Prostate gland (tissue), 2 donors: ENCODE measurements around the gene PCDHGA5. TPM values are rescaled to one million over a fixed set of nuclear protein-coding genes. Genes with fewer than 3 reads are reported as not detected.

ENCODE experiments used
- total RNA-seq, 2 donors: library from RNA; depleted of rRNA; stranded (reverse); fragments of >200 nt; gene quantifications; one replicate each; pipeline ENCODE4 v1.1.0, GENCODE V29; 2016

The PCDHGA5 gene
- total RNA-seq, 2 donors from 2014 or later: 4.1 to 4.8 TPM

Other genes with a start within 250 kb of the PCDHGA5 start
- gene PCDHB4, start 242.3 kb upstream of the PCDHGA5 start, total RNA-seq: 1 to 10 TPM; 1.4 to 1.7 TPM
- gene PCDHB5, start 229.0 kb upstream of the PCDHGA5 start, total RNA-seq: 10 to 100 TPM in 1 of 2 donors, 1 to 10 TPM in 1; 5.3 to 11.3 TPM
- 1 to 10 TPM in 1 of 2 donors, under 1 TPM in 1; 0.87 to 2.6 TPM for gene PCDHB6, start 214.1 kb upstream of the PCDHGA5 start, total RNA-seq
- 1 to 10 TPM; 1.2 to 1.9 TPM for gene PCDHB7, start 191.5 kb upstream of the PCDHGA5 start, total RNA-seq
- gene PCDHB8, start 186.4 kb upstream of the PCDHGA5 start, total RNA-seq: 1 to 10 TPM in 1 of 2 donors, under 1 TPM in 1; 0.23 to 2.6 TPM
- gene PCDHB16, start 181.8 kb upstream of the PCDHGA5 start, total RNA-seq: 1 to 10 TPM in 1 of 2 donors, under 1 TPM in 1; 0.18 to 4.4 TPM
- 1 to 10 TPM; 1.0 to 4.2 TPM for gene PCDHB9, start 177.0 kb upstream of the PCDHGA5 start, total RNA-seq
- gene PCDHB10, start 171.8 kb upstream of the PCDHGA5 start, total RNA-seq: 1 to 10 TPM in 1 of 2 donors, under 1 TPM in 1; 0.96 to 3.5 TPM
- 1 to 10 TPM in 1 of 2 donors, under 1 TPM in 1; 0.41 to 2.6 TPM for gene PCDHB11, start 164.5 kb upstream of the PCDHGA5 start, total RNA-seq
- 1 to 10 TPM in 1 of 2 donors, under 1 TPM in 1; 0.32 to 4.3 TPM for gene PCDHB12, start 155.4 kb upstream of the PCDHGA5 start, total RNA-seq
- 1 to 10 TPM; 4.0 to 6.5 TPM for gene PCDHB13, start 150.2 kb upstream of the PCDHGA5 start, total RNA-seq
- gene PCDHB14, start 140.8 kb upstream of the PCDHGA5 start, total RNA-seq: 1 to 10 TPM; 4.6 to 6.7 TPM
- gene PCDHB15, start 118.8 kb upstream of the PCDHGA5 start, total RNA-seq: 10 to 100 TPM in 1 of 2 donors, under 1 TPM in 1; 0.82 to 12.4 TPM
- gene SLC25A2, start 60.1 kb upstream of the PCDHGA5 start, total RNA-seq: 1 to 10 TPM in 1 of 2 donors, under 1 TPM in 1; 0.23 to 4.4 TPM
- gene TAF7, start 43.4 kb upstream of the PCDHGA5 start, total RNA-seq: 10 to 100 TPM; 59.3 to 85.9 TPM
- 1 to 10 TPM in 1 of 2 donors, under 1 TPM in 1; 0.64 to 4.8 TPM for gene PCDHGA1, start 33.6 kb upstream of the PCDHGA5 start, total RNA-seq
- 10 to 100 TPM in 1 of 2 donors, 1 to 10 TPM in 1; 2.4 to 19.7 TPM for gene PCDHGA2, start 25.4 kb upstream of the PCDHGA5 start, total RNA-seq
- 10 to 100 TPM in 1 of 2 donors, 1 to 10 TPM in 1; 1.3 to 18.2 TPM for gene PCDHGA3, start 20.3 kb upstream of the PCDHGA5 start, total RNA-seq
- gene PCDHGB1, start 14.1 kb upstream of the PCDHGA5 start, total RNA-seq: 1 to 10 TPM; 3.9 to 6.5 TPM
- gene PCDHGA4, start 9.1 kb upstream of the PCDHGA5 start, total RNA-seq: 10 to 100 TPM in 1 of 2 donors, 1 to 10 TPM in 1; 2.5 to 10.5 TPM
- 10 to 100 TPM in 1 of 2 donors, 1 to 10 TPM in 1; 5.3 to 10.5 TPM for gene PCDHGB2, start 4.2 kb upstream of the PCDHGA5 start, total RNA-seq
- gene PCDHGB3, start 6.1 kb downstream of the PCDHGA5 start, total RNA-seq: 1 to 10 TPM; 3.1 to 7.7 TPM
- 1 to 10 TPM; 2.0 to 8.4 TPM for gene PCDHGA6, start 9.7 kb downstream of the PCDHGA5 start, total RNA-seq
- gene PCDHGA7, start 18.6 kb downstream of the PCDHGA5 start, total RNA-seq: 1 to 10 TPM; 4.1 to 8.2 TPM
- gene PCDHGB4, start 23.5 kb downstream of the PCDHGA5 start, total RNA-seq: 1 to 10 TPM; 6.7 to 9.9 TPM
- 1 to 10 TPM; 1.1 to 4.2 TPM for gene PCDHGA8, start 28.5 kb downstream of the PCDHGA5 start, total RNA-seq
- gene PCDHGB5, start 33.8 kb downstream of the PCDHGA5 start, total RNA-seq: 10 to 100 TPM in 1 of 2 donors, 1 to 10 TPM in 1; 7.9 to 24.5 TPM
- gene PCDHGA9, start 38.6 kb downstream of the PCDHGA5 start, total RNA-seq: 1 to 10 TPM; 3.9 to 7.7 TPM
- gene PCDHGB6, start 43.9 kb downstream of the PCDHGA5 start, total RNA-seq: 10 to 100 TPM in 1 of 2 donors, 1 to 10 TPM in 1; 5.2 to 11.0 TPM
- 10 to 100 TPM in 1 of 2 donors, 1 to 10 TPM in 1; 6.7 to 11.1 TPM for gene PCDHGA10, start 48.8 kb downstream of the PCDHGA5 start, total RNA-seq
- gene PCDHGB7, start 53.5 kb downstream of the PCDHGA5 start, total RNA-seq: 10 to 100 TPM in 1 of 2 donors, 1 to 10 TPM in 1; 7.0 to 14.6 TPM
- 1 to 10 TPM; 2.9 to 3.4 TPM for gene PCDHGA11, start 56.9 kb downstream of the PCDHGA5 start, total RNA-seq
- gene PCDHGA12, start 66.3 kb downstream of the PCDHGA5 start, total RNA-seq: 1 to 10 TPM; 3.8 to 6.8 TPM
- gene PCDHGC3, start 111.8 kb downstream of the PCDHGA5 start, total RNA-seq: 10 to 100 TPM; 27.6 to 55.3 TPM
- 1 to 10 TPM; 3.8 to 4.1 TPM for gene PCDHGC4, start 120.9 kb downstream of the PCDHGA5 start, total RNA-seq
- 1 to 10 TPM in 1 of 2 donors, under 1 TPM in 1; 0.96 to 2.7 TPM for gene PCDHGC5, start 124.9 kb downstream of the PCDHGA5 start, total RNA-seq